Epithelial cell of esophagus (primary cell): ENCODE results near the gene ATF5.

Experiments
- DNase-seq: peaks from one replicate; pipeline ENCODE4 v3.0.0; 2010; ENCODE audit warnings: low read depth
- H3K4me3 ChIP-seq: 2 replicates; pipeline ENCODE4 v1.5.1; 2011; ENCODE audit warnings: mild to moderate bottlenecking, low read length, control low read depth
- TF ChIP-seq, protein P1 (sequence below): IDR thresholded peaks from 2 replicates; pipeline ENCODE4 v1.5.1; 2011; ENCODE audit warnings: low read depth, mild to moderate bottlenecking, low read length, control low read depth, inconsistent platforms; ENCODE audit not compliant: insufficient read depth; ENCODE audit errors: missing control alignments

The ATF5 gene

DNA sequence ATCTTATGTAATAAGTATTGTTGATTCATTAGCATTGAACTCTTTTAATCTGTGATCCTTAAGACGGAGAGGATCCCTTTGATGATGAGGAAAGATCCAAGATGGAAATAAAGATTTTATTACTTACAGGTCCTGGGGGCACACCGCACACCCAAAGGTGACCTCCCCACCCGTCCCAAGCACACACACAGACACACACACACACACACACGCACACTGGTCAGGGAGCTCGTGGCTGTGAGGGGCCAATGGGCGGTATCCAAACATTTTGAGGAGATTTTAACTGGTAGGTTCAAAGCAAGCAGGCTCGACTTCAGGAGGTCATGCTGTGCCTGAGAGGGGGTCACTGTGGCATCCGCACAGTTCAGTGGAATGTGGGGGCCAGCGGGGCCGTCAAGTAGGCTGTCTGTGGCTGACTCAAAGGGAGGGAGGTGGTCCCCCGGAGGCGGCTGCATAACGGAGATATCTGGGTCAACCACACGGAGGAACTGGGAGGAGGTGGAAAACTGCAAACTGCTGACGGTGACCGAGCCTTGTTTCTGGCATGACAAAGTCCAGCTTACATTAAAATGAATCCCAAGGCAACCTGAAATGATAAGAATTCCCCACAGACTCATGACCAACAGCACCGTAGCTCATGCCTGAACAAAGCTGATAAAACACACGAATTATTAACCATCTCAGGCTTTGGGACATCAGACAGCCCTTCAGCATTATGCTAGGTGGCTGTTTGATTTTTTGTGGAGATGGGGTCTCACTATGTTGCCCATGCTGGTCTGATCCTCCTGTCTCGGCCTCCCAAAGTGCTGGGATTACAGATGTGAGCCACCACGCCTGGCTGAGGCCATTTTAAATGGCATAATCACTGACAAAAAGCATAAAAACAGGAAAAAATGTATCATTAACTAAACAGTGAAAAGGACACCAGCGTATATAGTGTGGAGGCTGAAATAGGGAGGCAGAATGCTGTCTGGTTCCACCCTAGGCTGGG, 52.9 kb downstream of the ATF5 start:
- TF ChIP-seq, protein P1, sequence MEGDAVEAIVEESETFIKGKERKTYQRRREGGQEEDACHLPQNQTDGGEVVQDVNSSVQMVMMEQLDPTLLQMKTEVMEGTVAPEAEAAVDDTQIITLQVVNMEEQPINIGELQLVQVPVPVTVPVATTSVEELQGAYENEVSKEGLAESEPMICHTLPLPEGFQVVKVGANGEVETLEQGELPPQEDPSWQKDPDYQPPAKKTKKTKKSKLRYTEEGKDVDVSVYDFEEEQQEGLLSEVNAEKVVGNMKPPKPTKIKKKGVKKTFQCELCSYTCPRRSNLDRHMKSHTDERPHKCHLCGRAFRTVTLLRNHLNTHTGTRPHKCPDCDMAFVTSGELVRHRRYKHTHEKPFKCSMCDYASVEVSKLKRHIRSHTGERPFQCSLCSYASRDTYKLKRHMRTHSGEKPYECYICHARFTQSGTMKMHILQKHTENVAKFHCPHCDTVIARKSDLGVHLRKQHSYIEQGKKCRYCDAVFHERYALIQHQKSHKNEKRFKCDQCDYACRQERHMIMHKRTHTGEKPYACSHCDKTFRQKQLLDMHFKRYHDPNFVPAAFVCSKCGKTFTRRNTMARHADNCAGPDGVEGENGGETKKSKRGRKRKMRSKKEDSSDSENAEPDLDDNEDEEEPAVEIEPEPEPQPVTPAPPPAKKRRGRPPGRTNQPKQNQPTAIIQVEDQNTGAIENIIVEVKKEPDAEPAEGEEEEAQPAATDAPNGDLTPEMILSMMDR = no peak
- no peak for DNase-seq
- no peak overlapping the region for H3K4me3 ChIP-seq
